ENCODE data around the gene ASAP2.
A peak's percentile ranks its signal among the peaks of the same experiment; 100 is the strongest.

ASAP2 gene

DNA sequence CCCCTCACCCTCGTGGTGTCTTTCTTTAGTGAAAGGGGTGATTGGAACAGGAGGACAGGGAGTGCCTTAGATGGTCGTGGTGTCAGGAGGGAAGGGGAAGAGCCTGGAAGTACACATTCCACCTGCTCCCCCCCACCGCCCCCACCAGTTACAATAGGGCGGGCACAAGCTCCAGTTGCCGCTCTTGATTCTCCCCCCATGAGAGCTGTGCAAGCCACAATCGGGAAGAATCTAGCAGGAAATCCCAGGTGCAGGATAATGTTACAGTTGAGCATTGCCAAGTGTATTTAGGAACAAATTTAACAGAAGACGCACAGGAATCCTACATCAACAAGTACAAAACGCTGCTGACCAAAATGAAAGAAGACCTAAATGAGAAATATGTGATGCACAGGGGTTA, 73.6 kb downstream of the ASAP2 start:
- no peak for DNase-seq

GRCh38 chr2:9281145-9281544, 74.5 kb downstream of the ASAP2 start:
- DNase-seq: no peak

- DNase-seq: no peak
These were observed 75.8 kb downstream of the ASAP2 start for GRCh38 chr2:9282128-9283112.

- DNase-seq: no peak
These were observed 78.1 kb downstream of the ASAP2 start for GRCh38 chr2:9284521-9285297.

GRCh38 chr2:9285385-9285920, 78.8 kb downstream of the ASAP2 start:
- DNase-seq: no peak

- DNase-seq: no peak
These were observed 79.3 kb downstream of the ASAP2 start for GRCh38 chr2:9285921-9286320.

DNA sequence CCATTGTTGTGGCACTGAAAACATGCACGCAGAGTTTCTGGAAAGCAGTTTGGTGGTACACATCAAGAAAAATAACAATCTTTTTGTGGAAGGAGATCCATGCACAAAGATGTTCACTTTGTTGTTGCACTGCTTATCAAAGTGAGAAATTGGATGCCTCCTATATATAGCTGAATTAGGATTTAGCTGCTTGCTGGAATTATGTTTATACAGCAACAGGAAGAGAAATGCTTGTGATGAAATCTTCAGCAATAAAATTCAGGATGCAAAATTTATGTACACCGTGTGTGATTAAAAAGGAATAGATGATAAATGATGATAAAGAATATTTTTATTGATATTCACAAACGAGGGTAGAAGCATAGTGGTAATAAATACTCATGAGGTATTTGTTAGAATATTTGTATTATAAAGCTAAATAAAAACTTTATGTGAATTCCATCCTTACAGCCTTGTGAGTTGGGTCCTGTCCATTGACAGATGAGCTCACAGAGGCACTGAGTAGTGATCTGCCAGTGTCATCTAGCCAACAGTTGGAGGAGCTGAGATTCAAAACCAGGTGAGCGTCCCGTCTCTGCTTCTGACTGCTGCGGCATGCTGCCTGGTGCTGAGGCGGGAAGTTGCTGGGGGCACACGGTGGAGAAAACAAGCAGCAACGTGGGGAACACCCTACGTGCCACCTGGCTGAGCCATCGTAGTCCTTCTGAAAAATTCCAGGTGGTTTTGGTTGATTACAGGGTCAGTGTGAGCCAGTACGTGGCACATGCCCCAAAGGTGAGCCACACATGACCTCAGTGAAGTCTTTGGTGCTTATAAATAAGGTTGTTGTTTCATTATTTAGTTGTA, 80.2 kb downstream of the ASAP2 start:
- no peak for DNase-seq

- DNase-seq: peak; percentile 27
These were observed 80.9 kb downstream of the ASAP2 start for GRCh38 chr2:9287400-9288045.

DNA sequence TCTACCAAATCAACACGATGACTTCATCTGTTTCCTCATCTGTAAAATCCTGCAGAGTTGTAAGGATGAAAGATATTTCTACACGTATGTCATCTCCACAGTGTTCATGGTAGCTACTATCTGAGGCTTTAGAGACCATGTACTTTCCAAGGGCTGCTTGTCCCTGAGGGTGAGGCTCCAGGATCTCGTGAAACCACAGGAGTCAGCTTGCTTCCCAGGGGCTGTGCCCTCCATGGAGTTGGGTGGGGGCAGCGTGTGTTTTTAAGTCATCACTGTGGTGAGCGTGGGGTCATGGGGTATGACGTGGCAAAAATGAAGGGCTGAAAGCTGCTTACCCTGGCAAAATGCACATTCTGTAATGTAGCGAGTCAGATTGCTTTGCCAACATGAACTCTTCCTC, 81.6 kb downstream of the ASAP2 start:
- DNase-seq: no peak

DNA sequence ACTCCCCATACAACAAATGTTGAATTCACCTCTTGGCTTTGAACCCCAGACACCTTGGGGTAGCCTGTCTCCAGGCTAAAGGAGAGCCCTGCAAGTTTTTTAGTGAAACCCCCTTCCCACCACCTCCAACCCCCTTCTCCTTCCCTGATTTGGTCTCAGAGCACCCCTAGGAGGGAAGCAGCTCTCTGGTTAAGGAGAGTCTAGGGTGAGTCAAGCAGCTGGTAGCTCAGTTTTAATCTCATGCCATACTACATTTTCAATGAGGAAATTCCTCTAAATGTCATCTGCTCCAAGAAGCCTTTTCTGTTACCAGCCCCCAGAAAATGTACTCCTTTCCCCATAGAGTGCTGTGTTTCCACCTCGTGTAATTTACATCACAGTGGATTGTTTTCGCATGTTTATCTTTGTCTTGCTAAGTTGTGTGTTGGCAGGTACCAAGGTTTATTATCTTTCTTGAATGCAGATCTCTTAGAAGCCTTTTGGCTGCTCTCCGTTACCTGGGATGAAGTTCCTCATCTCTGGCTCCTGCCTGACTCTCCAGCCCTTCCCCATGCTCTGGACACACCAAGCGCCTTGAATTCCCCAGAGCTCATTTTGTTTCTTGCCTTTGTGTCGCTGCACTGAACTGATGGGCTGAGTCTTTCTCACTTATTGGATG, 82.2 kb downstream of the ASAP2 start:
- DNase-seq: no peak

GRCh38 chr2:9291331-9291730, 84.7 kb downstream of the ASAP2 start:
- DNase-seq: no peak

DNA sequence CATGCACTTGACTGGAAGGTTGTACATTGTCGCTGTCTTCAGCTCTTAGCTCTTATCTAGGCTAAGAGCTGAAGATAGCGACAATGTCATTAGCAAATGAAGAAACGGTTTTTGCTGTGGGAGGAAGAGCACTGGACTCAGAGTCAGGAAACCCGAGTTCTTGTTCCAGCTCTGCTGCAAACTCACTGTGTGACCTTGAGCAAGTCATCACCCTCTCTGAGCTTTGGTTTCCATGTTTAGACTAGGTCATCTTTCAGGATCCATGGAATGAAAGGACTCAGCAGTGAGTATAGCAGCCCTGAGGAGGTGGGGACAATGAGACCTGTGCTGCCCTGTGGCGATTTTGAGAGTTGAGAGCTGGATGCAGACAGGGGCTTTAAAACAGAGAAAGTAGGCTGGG, 85.3 kb downstream of the ASAP2 start:
- no peak for DNase-seq

DNA sequence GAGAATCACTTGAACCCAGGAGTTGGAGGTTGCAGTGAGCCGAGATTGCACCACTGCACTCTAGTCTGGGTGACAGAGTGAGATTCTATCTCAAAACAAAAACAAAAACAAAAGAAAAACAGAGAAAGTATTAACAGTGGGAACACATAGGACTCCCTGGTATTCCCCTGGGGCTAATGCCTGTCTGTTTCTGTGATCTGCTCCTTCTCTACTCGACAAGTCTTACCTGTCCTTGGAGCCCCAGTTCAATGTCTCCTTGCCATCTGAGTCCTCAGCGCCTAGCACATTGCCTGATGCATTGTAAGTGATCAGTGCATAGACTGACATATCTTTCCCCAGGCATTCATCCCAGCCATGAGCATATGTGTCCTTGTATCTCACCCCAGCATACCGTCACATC, 85.8 kb downstream of the ASAP2 start:
- DNase-seq: no peak

DNA sequence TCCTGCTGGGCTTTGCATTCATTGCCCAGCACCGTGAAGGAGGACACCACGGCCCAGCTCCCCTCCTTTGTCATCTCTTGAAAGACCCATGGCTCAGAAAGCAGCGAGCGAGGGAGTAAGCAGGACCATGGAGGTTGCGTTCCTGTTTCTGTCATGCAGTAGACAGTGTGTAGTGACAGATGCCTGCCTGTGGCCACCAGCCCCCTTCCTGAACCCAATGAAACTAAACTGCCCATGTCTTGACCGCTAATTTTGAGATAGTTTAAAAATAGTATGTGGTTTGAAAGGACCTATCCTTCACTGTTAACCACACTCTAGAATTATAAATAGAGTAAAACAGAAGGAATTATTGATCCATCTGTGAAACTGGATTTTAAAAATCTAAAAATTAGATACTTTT, 88.2 kb downstream of the ASAP2 start:
- no peak for DNase-seq

- DNase-seq: no peak
These were observed 89.9 kb downstream of the ASAP2 start for GRCh38 chr2:9296559-9296958.

- DNase-seq: no peak
These were observed 90.5 kb downstream of the ASAP2 start for GRCh38 chr2:9297156-9297555.

DNA sequence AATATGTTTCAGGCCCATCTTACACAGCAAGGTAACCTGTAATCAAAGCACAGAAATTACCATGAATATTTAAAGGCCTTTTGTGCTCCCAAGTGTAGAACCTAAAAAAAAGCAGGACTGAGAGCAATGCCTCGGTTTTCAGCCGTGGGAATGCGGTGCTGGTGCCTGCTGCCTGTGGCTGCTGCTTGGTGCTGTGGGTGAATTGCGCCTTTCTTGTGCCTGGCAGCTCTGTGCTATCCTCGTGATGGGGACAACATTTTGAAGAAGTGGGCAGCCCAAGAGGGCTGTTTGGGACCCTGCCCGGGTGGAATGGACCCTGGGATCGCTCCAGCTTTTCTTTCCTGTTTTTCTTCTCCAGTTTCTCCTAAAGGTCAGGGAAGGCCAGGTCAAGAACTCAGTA, 91.2 kb downstream of the ASAP2 start:
- DNase-seq: no peak

DNA sequence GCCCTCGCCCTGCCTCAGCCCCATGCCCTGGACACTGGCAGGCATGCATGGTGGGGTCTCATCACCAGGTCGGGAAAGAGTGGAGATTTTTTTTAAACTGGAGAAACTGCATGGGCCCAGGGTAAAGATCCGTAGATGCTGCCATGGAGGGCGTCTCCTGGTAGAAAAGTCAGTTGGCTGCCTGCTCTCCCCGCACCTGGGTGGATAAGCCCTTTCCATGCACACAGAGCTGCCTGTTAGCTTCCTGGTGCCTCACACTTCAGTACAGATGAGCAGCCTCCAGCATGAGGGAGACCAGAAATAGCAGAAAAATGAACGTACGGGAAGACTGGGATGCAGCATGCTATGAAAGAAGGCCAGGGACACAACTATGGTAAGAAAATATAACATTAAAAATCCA, 92.0 kb downstream of the ASAP2 start:
- DNase-seq: no peak

DNA sequence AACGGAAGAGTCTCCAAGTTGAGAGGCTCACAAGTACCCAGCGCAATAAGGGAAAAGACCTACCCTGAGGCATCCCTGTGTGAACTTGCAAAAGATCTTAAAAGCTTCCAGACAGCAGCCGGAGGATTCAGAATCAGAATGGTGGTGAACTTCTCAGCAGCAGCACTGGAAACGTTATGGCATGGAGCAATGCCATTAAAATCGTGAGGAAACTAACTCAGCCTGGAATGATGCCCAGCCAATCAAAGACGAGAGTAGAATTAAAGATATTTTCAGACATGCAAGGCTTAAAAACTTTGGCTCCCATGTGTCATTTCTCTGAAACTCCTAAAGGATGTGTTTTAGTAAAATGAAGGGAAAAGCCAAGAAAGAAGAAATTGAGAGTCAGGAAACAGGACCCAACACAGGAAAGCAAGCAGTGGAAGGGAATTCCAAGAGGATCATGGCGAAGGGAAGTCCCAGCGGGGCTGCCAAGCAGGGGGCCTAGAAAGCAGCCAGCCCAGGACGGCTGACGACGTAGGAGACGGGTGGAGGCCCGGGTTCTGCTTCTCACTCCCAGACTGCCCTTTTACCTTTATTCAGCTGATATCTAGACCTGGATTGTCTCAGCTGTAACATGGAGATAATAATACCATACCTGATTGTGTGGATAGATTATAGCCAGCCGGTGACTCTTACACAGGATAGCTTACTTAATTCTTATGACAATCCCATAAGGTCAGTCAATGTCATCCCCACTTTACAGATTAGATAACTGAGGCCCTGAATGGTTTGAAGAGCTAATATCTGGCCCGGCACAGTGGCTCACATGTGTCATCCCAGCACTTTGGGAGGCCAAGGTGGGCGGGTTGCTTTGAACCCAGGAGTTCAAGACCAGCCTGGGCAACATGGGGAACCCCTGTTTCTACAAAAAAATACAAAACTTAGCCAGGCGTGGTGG, 92.8 kb downstream of the ASAP2 start:
- no peak for DNase-seq

DNA sequence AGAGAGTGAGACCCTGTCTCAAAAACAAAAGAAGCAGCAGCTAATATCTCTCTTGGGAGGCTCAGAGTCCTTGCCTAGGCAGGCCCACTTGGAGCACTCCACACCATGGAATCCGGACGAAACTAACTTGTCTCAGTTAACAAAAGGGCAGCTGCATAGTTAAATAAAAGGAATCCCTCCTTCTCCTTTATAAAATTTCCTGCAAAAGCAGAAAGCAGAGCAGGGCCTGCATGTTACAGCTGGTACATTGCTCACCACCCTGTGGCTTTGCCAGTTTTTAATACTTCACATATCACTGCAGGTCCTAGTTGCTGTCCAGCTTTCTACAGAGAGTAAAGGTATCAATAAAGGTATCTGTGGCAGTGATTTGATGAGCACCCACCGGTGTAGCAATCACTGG, 93.6 kb downstream of the ASAP2 start:
- no peak for DNase-seq
